OCI-LY3 (cell line): ENCODE measurements around the gene PCNX1.

ENCODE experiments used
- CTCF ChIP-seq: fragments of 200-600, 300-600 bp; sonication (generic); IDR thresholded peaks from 2 replicates; pipeline ENCODE4 v1.5.1; 2014; ENCODE audit warnings: antibody characterized with exemption, low read length, low read depth
- EZH2phosphoT487 ChIP-seq: fragments of 200-600 bp; shearing (Covaris generic); IDR thresholded peaks from 2 replicates; pipeline ENCODE4 v1.6.1; 2018; ENCODE audit warnings: antibody characterized with exemption, mixed run types, low read depth

GRCh38 chr14:70881549-70882177 is 25.6 kb upstream of the PCNX1 start:
- TF ChIP-seq CTCF, result no peak
- peak; percentile 70 for TF ChIP-seq EZH2phosphoT487
